Activated naive CD4-positive, alpha-beta T cell treated with anti-CD3 and anti-CD28 coated beads, Interleukin-2, amount 10 ng/mL, durations not matched to agents 5 hours and 36 hours (primary cell): ENCODE measurements around the gene MCM9. TPM values are rescaled to one million over a fixed set of nuclear protein-coding genes. Genes with fewer than 3 reads are reported as not detected.

ENCODE experiments used
- total RNA-seq, 2 experiments: library from RNA; stranded (reverse); gene quantifications; one replicate each; pipeline ENCODE4 v1.2.3, GENCODE V29; 2021

The MCM9 gene
- total RNA-seq: 10 to 100 TPM; 14.9 to 17.0 TPM

DNA sequence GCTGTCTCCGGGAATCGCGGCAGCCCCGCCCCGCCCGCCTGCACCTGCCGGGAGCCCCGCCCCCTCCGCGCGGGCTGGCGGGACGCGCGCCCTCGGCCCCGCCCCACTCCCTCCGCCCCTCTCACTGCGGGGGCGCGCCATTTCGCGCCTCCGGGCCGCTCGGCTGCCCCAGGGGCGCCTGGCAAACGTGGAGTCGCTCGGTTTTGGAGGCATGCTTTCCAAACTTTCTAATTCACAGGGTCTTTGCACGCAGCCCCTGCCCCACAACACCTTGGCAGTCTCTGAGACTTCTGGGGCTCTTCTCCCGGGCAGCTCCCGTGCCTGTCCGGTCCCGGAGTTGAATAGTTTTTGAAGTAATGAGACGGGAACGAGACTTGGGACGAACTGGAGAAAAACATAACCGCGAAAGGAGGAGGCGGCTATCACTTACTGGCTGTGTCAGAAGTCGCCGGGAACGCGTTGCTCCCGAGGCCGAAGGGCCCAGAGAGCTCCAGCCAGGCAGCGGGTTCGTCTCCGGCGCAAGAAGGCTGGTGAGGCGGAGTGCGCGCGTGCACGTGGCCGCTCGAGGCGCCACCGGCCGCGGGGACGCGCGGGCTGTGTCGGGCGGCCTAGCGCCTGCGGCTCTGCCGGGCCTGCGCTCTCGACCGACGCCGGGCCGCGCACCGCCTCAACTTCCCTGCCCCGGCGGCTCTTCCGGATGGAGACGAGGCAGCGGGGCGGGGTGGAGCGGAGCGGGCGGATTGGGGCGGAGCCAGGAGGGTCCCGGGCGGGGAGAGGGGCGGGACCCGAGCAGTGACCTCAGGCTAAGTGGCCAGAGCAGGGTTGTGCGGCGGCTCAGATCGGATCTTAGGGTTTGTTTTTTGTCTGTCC lies at the start of gene MCM9:
Gene MCM9, minus strand, starts transcription at position 699 of the 870 bp plus-strand sequence. CDS start 3,436 bp downstream, outside the sequence.

GRCh38 chr6:118893807-118894424 lies 41.0 kb downstream of the MCM9 start, which contains the start of gene ASF1A:
Gene ASF1A, plus strand, starts transcription at chr6:118894152. Its CDS starts 262 bp downstream, at chr6:118894414.

Other genes with a start within 250 kb of the MCM9 start
- 10 to 100 TPM; 43.0 to 45.4 TPM for gene ASF1A, start 41.0 kb downstream of the MCM9 start, total RNA-seq
- 1 to 10 TPM; 5.4 to 5.8 TPM for gene FAM184A, start 143.5 kb upstream of the MCM9 start, total RNA-seq